A549 treated with DMSO at 1 μM for 4 hours (cell line): ENCODE data around the gene CFAP20DC. TPM values are rescaled to one million over a fixed set of nuclear protein-coding genes. Genes with fewer than 3 reads are reported as not detected.

Source experiments
- total RNA-seq: library from RNA; stranded (reverse); fragments of 200-300 nt; extraction: Qiagen RNA extraction; gene quantifications from 5 replicates; pipeline ENCODE4 v1.2.3, GENCODE V29; 2022; ENCODE audit warnings: low read depth

Gene CFAP20DC
- 1.7 to 3.7 TPM (median 2.7 TPM) in 5 replicates for total RNA-seq

DNA sequence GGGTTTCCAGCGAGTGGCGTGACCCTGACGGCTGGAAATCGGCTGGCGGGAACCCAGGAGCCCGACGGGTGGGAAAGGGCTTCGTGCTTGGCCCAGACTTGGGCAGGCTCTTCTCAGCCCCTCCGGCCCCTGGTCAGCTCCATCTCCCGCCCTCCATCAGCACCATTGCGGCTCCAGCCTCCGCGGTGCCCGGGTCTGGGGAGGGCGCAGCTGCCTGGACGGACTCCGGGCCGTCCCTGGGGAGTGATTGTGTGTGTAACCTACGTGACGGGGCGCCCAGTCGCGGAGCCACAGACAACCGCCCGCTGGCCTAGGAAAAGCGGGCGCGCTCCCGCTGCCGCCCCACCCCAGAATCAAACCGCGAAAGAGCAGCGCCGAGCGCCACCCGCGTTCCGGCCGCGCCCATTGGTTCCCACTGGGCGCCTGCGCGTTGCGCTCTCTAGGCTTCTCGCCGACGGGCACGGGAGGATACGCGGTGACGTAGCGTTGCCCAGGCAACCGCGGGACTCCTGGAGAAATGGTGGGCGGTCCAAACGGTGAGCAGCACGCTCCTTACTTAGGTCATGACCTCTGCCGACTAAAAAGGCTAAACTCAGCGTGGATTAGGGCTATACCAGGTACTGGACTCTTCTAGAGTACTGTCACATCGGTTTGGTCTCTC, at the start of gene CFAP20DC:
Gene CFAP20DC, minus strand, starts transcription at position 355 of the 661 bp plus-strand sequence. CDS start 394 bp downstream, outside the sequence.

